ENCODE data around the gene NCOA6.
"Not testable (repeated sequence)": the region's sequence is repeated elsewhere in the genome, so short reads cannot be mapped to it uniquely, and the experiment has no call there.

The NCOA6 gene

DNA sequence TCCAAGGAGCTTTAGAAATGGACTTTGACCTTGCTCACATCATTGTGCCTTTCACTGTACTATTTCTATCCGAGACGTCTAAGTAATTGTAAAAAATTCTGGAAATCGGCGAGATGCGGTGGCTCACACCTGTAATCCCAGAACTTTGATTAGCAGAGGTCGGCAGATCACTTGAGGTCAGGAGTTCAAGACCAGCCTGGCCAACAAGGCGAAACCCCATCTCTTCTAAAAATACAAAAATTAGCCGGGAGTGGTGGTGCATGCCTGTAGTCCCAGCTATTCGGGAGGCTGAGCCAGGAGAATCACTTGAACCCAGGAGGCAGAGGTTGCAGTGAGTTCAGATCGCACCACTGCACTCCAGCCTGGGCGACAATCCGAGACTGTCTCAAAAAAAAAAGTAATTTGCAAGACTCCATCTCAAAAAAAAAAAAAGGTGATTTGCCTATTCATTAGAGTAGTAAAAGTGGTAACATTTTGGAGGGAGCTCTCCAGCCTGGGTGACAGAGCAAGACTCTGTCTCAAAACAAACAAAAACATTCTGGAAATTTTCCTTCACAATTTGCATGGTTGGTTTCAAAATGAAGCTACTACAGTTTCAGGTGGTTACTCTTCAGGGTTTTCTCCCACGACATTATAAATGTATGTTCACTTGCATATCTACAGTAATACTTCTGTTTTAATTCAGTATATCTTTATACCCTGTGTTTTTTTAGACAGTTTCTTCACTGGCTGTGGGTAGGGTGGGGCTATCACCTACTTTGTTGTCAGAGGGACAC is 106.0 kb downstream of the NCOA6 start:
- not testable (repeated sequence) for DNase-seq

DNA sequence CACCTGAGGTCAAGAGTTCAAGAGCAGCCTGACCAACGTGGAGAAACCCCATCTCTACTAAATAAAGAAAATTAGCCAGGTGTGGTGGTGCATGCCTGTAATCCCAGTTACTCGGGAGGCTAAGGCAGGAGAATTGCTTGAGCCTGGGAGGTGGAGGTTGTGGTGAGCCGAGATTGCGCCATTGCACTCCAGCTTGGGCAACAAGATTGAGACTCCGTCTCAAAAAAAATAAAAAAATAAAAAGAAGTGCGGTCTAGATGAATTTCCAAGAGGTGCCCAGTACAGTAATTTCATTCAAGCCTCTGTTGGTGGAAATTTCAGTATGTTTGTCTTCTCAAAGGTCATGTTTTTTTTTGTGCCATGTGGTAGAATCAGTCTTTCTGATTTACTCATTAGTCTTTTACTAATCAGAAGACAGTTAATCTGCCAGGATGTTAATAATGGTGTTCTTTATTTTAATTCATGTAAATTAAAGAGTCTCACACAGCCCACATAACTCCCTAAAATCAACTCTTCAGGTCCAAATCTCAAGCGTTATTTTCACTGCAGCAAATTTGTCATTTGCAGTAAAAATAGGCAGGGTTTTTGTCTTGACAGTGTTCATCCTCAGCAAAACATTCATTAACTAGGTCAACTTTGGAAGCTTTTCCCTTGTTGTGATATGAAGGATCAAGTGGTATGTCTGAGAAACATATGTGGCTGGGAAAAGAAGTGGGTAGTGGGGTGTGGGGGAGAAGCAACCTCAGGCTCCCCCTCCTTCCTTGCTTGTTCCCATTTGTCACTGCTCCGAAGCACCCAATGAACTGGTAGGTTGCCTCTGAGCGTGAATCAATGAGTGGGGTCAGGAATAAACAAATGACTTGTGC is 108.0 kb downstream of the NCOA6 start:
- DNase-seq: no peak

DNA sequence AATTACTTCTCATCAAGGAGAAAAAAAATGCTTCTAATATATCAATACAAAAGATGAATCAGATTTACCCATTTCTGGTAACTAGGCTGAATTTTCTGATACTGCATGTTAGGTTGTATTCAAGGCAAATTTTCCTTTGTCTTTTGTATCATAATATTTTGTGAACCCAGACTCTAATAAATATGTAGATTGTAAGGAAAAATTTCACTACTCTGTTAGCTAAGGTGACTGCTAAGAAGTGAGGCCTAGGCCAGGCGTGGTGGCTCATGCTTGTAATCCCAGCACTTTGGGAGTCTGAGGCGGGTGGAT is 108.6 kb downstream of the NCOA6 start:
- DNase-seq: no peak

DNA sequence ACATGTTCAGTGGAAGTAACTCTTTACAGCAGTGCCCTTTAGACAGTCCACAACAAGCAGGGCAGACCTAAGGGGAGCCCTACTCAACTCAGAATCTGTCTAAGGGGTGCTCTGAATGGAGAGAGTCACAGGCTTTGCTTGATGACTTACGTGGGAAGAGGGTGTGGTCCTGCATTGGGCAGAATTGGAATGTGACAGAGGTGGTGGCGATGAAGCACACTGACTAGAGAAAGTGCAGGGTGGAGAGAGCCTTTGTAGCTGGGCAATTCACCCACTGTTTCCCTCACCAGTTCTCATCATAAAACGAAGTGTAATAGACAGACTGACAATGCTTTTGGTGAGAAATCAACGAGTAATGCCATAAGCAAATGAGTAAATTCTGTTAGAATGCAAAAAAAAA is 110.1 kb downstream of the NCOA6 start:
- DNase-seq: no peak

DNA sequence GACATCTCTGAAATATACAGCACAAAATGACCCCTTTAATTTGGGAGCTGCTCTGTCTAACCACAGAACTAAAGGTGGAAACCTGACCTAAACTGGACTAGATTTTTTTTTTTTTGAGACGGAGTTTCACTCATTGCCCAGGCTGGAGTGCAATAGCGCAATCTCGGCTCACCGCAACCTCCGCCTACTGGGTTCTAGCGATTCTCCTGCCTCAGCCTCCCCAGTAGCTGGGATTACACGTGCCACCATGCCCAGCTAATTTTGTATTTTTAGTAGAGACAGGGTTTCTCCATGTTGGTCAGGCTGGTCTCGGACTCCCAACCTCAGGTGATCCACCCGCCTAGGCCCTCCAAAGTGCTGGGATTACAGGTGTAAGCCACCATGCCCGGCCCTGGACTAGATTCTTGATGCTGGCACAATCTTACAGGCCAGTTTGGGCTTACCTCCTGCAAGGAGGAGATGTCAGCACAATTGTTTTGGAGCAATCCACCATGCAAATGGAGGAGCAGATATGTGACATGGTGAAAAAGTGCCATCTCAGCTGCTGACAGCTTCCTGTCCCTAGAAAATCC is 111.4 kb downstream of the NCOA6 start:
- not testable (repeated sequence) for DNase-seq

DNA sequence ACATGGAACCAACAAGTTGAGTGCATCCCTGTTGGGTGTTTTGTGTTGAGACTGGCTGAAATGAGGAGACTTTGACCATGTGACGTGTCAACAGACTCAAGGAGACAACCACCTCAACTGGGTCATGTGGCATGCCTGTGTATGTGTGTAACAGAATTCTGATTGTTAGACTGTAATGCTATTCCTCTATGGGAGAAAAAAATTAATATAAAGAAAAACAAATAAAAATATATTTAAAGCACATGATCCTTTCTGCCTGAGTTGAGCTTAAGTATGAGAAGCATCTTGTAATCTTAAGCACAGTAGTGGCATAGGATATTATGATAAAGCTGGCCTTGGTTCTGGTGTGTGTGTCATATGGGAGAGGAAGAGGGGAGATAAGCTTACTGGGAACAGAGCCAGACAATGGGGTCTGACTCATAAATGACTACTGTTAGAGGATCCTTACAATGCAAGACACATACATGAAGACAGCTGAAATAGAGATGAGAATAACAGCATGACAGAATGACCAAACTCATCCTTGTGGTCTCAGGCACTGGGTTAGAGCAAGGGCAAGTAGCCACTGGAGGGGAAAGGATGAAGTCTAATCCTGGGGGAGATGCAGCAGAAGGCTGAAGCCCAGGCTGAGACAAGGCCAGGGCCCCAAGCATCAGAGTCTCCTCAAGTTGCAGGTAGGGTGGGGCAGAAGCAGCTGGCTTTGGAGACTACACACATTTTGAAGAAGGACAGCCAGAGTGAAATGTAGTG is 112.1 kb downstream of the NCOA6 start:
- DNase-seq: peak; percentile 31 to 77 (median 52)

DNA sequence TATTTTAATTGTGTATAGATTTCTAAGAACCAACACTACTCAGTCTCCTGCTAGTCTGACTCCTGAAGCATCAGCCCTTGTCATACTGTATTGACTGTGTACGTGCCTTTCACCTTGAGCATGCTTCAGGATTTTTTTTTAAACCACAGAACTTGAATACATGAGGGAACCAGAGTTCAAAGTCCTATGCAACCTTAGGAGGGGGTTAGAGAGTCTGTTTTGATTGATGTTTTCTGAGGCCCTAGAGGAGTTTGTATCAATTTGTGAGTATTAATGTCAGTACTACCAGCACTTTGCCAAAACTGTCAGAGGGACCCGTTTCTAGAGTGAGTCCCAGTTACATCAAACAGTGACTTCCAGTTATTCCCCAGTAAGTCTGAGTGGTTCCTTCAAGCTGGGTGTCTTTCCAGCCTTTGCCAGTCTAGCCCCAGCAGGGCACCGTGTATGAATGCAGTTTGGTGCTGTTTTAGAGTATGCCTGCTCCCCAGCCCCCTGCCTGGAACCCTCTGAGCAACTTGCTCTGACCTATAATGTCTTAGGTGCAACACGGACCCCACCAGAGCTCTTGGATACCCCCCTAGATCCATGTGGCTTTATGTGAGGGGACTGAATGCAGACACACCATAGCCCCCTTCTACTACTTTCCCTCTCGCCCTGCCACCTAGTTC is 112.8 kb downstream of the NCOA6 start:
- DNase-seq: no peak

DNA sequence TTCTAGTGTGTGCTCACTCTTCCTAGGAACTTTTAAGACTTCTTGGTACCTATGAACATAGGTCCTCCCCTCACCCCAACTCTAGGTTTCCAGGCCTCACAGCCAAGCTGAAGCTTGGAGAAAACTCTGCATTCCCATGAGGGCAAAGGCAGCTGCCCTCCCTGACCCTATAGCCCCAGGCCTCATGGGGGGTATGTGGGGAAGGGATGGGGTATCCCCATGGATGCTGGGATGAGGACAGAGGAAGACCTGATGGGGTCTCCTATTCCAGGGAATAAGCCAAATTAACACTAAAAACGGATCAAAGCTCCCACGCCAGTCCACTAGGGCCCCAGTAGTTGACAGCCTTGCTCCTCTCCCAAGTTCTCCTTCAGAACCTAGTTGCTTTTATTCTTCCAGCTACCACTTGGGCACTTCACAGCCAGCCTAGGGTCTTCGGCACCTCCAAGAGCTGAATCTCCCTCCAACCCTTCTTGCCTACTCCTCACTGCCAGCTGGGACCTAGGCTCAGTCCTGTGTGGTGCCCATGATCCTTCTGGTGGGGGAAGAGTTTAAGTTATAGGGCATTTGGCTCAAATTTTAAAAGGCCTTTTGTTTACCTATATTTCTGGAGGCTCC is 113.5 kb downstream of the NCOA6 start:
- DNase-seq: no peak

DNA sequence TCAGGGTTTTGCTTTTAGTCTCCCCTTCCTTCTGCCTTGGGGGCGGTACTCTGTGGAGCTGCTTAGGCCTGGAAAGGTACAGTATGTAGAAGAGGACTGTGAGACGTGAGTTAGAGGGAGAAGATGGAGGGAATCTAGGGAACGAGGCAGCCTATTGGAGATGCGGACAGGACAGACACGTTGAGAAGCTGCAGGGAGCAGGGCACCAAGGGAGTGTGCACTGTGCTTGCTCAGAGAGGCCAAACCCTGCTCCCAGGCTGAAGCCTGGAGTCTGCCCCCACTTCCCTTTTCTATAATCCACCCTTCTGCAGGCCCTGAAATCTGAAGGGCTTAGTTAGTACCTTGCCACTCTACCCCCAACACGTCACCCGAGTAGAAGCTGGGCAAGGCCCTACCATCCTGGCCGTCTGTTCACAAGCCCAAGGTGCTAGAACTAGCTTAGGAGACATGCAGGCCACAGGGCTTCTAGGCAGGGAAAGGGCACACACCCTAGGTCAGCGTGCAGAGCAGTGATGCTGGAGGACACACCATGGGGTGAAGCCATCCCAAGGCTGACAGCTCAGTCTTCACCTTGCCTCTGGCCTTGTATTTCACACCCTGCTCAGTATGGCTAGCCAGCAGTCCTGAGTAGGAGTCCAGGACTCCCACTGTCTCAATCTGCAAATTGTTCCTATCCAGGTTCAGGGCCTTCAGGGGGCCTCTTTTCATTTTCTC is 114.4 kb downstream of the NCOA6 start:
- DNase-seq: peak; percentile 28 to 54 (median 45)

DNA sequence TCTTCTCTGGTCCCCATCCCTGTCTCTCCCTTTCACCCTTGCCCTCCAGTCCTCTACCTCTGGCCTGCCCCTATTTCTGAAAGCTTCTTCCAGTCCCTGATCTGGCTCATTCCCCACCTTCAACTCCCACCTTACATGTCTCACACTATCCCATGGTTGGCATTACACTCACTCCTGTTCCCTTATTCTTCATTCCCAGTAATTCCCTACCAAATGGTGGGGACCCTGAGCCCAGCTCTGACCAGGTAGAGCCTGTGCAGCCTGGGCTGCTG is 114.9 kb downstream of the NCOA6 start:
- DNase-seq: no peak

DNA sequence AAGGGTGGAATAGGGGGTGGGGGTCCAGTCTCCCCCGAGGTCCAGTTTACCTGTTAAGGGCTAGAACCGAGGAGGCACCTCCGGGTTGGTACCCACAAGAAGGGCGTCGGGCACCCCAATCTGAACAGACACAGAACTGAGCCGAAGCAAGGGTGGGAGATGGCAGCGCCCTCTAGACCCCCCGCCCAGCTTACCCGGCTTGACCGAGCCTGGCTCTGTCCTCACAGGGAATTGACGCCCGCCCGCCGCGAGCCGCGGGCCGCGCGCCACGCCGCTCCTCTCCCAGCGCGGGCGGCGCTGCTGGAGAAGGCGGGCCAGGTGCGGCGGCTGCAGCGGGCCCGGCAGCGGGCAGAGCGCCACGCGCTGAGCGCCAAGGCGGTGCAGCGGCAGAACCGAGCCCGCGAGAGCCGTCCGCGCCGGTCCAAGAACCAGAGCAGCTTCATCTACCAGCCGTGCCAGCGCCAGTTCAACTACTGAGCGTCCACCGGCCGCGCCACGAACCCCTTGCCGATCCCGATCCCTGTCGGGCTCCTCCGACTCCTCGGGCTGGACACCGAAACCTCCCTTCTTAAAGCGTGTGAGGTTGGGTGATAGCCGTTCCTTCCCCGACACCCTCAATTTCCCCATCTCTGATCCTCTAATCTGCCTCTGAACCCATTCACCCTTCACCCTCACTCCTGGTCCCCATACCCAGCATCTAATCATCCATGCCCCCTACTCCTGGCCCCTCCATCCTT is 115.5 kb downstream of the NCOA6 start:
- peak; percentile 16 to 68 (median 42) for DNase-seq

DNA sequence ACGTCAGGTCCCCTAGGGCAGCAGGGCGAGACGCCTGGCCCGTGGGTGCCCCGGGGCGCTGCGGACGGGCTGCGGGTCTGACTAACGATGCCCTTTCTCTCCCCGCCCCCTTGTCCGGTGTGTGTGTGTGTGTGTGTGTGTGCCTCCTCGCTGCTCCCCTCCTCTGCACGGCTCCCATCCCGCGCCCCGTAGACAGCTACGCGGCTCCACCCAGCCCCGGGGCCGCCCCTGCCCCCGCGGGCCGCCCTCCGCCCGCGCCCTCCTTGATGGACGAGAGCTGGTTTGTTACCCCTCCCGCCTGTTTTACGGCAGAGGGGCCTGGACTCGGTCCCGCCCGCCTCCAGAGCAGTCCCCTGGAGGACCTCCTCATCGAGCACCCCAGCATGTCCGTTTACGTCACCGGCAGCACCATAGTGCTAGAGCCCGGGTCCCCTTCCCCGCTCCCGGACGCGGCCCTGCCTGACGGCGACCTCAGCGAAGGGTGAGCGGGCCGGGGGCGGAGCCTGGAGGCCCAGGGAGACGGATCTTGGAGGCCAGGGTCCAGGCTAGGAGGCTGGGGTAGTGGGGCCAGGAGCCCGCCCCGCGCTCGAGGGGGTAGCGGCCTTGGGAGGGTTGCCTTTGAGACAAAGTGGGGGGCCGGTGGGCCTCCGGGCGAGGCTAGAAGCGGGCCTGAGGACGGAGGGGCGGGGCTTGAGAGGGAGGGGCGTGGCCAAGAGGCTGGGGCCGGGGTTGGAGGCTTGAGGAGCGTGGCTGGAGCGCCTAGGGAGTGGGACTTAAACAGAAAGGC is 116.2 kb downstream of the NCOA6 start:
- peak; percentile 60 to 78 (median 66) for DNase-seq

DNA sequence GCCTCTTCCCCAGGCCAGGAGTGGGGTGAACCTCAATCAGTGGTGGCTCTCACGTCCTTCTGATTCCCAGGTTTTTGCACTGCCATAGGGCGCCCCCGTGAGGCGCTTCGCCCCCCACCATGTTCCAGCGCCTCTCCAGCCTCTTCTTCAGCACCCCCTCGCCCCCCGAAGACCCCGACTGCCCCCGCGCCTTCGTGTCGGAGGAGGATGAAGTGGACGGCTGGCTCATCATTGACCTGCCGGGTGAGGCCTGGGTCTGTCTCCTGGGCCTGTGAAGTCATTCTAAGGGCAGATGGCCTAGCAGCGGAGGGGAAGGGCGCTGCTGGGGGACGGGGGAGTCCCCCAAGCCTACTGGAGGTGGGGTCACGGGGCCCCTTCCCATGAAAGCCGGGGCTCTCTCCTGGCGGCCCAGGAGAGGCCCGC is 116.8 kb downstream of the NCOA6 start:
- peak; percentile 38 to 69 (median 45) for DNase-seq

DNA sequence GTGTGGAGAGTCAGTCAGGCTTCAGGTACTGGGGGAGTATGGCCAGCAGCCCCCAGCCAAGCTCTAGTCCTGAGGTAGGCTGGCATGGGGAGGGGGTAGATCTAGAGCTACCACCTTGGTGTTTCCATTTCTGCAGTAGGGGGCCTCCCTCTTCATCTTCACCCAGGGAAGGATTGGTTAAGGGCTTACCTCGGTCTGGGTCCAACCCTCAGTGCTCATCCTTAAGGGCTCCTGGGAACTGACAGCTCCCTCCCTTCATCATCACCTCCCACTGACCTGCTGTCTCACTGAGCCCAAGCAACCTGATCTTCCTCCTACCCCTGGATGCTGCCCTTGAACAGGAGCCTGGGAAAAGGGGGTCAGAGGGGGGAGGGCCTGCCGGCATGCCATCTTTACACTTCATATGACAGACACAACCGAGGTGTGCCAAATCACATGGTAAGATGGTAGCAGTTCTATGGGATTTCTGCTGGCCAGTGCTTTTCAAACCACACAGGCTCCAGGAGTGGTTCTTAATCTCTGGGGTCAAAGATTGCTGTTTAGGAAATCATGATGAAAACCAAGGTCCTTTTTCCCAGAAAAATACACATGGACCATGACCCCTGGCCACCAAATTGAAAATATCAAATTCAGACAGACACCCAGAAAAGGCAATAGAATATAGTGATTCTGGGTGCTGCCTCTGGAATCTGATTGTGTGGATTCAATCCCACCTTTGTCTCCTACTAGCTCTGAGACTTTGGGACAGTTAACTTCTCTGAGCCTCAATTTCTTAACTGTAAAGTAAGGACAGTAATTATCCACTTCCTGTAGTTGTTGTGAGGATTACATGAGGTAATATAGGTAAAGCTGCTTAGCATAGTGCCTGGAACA is 118.3 kb downstream of the NCOA6 start:
- DNase-seq: no peak

DNA sequence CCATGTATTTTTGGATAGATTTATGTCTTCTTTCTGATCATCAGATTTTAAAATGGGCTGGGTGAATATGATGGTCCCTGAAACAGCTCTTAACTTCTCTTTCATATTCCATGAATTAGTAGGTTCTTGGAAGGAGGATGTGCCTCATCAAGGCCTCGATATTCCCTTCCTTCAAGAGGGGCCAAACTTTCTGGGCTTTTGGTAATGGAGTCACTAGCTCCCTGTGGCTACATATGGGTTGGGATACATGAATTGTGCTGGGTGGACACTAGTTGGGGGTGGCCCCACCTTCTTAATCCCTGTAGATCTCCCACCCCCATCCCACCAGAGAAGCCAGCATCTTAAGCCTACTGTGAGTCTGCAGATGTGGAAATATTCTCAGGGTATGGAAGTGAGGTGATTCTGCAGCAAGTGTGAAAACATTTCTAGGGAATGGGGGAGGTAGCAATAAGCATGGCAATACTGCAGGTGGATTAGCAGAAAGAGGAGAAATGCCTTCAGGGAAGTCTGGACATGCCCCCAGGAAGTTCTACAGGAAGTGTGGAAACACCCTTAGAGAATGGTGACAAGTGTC is 119.1 kb downstream of the NCOA6 start:
- DNase-seq: no peak

DNA sequence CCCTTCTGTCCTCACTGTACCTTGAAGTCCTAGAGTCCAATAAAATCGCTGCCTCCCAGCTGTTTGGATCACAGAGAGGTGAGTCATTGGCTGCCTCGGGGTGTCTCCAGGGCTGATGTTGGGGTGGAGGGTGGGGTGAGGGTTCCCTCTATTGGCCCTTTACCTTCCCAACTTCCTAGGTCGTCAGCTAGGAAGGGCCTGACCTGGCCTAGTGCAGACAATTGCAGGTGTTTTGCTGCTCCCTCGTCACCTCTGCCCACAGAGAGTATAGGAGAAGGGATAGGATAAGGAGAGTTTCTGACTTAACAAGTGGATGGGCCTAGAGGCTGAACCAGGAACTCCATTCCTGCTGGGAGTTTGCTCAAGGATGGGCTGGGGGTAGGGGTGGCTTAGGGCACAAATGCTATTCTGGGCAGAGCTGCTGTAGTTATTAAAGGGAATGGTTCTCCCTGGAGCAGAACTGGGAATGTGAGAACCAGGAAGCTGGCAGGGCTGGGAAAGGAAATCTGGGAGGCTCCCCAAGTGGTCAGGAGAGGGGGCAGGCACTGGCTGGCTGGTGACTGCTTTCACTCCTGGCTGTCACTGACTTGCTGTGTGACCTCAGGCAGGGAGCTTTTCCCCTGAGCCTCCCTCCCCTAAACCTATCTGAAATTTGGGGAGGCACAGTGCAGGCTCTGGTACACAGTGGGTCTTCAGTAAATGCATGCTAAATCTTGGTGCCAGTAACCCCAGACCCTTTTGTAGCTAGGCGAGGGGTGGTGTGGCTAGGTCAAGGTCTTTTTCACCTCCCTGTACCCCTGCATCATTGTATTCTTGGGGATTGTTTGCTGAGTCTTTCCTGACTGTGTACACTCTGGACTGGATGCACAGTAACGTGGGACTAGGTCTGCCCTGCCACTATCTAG is 119.8 kb downstream of the NCOA6 start:
- DNase-seq: peak; percentile 31 to 63 (median 53)

DNA sequence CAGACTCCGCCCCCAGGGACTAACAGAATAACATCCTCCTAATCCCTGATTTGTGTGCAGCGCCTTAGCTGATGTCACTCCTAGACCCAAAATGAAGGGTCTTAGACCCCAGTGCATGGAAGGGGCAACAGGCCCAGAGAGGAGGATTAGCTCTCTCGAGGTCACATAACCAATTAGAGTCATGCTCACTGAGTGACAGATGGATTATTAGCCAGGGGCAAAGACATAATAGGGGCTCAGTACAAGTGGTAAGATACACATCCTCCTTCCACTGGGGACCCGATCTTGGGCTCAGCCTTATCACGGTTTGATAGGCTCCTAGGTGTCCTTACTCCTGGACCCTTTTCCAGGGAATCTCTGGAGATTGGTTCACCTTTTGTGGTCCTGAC is 120.4 kb downstream of the NCOA6 start:
- peak in 1 of 4 experiments; percentile 17 for DNase-seq
